HG03039 (cell line): ENCODE data around the gene SLC23A3.

Experiments
- ATAC-seq: cut with Tn5 transposase; IDR thresholded peaks from one replicate; pipeline ENCODE4 v1.9.1; 2021; ENCODE audit warnings: mild to moderate bottlenecking, moderate library complexity; ENCODE audit not compliant: unreplicated experiment

SLC23A3 gene

GRCh38 chr2:219116776-219117646 lies 52.8 kb downstream of the SLC23A3 start:
- ATAC-seq, result no peak

GRCh38 chr2:219112651-219113338 lies 57.0 kb downstream of the SLC23A3 start:
- no peak for ATAC-seq

- ATAC-seq, result no peak
These were observed 57.8 kb downstream of the SLC23A3 start for GRCh38 chr2:219112062-219112406.
